ELF-1 (cell line): ENCODE data around the gene BNIP3.

Experiments used
- DNase-seq: peaks from one replicate; pipeline ENCODE4 v3.0.0-alpha.2; 2016; ENCODE audit warnings: low read depth, low spot score

The BNIP3 gene

GRCh38 chr10:131981429-131982184 is at the start of gene BNIP3:
Gene BNIP3, minus strand, starts transcription at chr10:131981923. Its CDS starts 117 bp downstream, at chr10:131981806.
- DNase-seq, result peak; percentile 93

- no peak for DNase-seq
Observed at GRCh38 chr10:132030898-132031463, 49.3 kb upstream of the BNIP3 start.

- no peak for DNase-seq
Observed at GRCh38 chr10:132028706-132029105, 47.0 kb upstream of the BNIP3 start.

GRCh38 chr10:132027423-132027983 is 45.8 kb upstream of the BNIP3 start:
- DNase-seq, result no peak

GRCh38 chr10:132023092-132023811 is 41.5 kb upstream of the BNIP3 start:
- DNase-seq, result peak; percentile 91

GRCh38 chr10:132022241-132022640 is 40.5 kb upstream of the BNIP3 start:
- DNase-seq, result no peak

- DNase-seq, result no peak
Observed at GRCh38 chr10:132021504-132022143, 39.9 kb upstream of the BNIP3 start.

GRCh38 chr10:132021046-132021445 is 39.3 kb upstream of the BNIP3 start:
- no peak for DNase-seq

- no peak for DNase-seq
Observed at GRCh38 chr10:132020456-132020855, 38.7 kb upstream of the BNIP3 start.

GRCh38 chr10:132019366-132019765 is 37.6 kb upstream of the BNIP3 start:
- no peak for DNase-seq

- no peak for DNase-seq
Observed at GRCh38 chr10:132018446-132018845, 36.7 kb upstream of the BNIP3 start.

- DNase-seq, result no peak
Observed at GRCh38 chr10:132016514-132016913, 34.8 kb upstream of the BNIP3 start.

- no peak for DNase-seq
Observed at GRCh38 chr10:132011445-132011844, 29.7 kb upstream of the BNIP3 start.

GRCh38 chr10:132011024-132011423 is 29.3 kb upstream of the BNIP3 start:
- no peak for DNase-seq

GRCh38 chr10:132010483-132010882 is 28.8 kb upstream of the BNIP3 start:
- no peak for DNase-seq

GRCh38 chr10:132009575-132009974 is 27.9 kb upstream of the BNIP3 start:
- DNase-seq, result no peak

GRCh38 chr10:132007681-132008080 is 26.0 kb upstream of the BNIP3 start:
- no peak for DNase-seq

GRCh38 chr10:132006966-132007365 is 25.2 kb upstream of the BNIP3 start:
- peak; percentile 44 for DNase-seq

- DNase-seq, result no peak
Observed at GRCh38 chr10:132005147-132005546, 23.4 kb upstream of the BNIP3 start.

GRCh38 chr10:132004052-132004451 is 22.3 kb upstream of the BNIP3 start:
- DNase-seq, result peak; percentile 85

GRCh38 chr10:132003282-132003924 is 21.7 kb upstream of the BNIP3 start:
- peak; percentile 52 for DNase-seq
